ENCODE measurements around the gene FSD2. TPM values are rescaled to one million over a fixed set of nuclear protein-coding genes. Genes with fewer than 3 reads are reported as not detected.

FSD2 gene
- total and polyA plus RNA-seq, 9 of the 15 experiments (the other 6 are each of a cell fraction or from before 2014, with no cell fraction given), result 0.01 to 0.06 TPM; not detected in 7

DNA sequence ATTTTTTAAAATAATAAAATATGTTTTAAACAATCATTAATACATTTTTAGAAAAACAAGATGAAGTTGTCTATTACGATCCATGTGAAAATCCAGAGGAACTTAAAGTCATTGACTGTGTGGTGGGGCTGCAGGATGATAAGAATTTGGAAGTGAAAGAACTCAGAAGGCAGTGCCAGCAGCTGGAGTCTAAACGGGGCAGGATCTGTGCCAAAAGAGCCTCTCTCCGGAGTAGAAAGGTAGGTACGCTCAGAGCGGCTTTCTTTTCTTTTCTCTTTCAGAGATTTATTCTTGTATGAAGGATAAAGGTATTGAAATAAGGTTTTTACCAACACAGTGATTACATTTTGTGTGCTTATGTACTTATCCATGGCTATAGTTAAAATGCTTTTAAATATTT is 17.2 kb upstream of the FSD2 start:
- H3K9me1 ChIP-seq (ENCODE audit: control insufficient read depth, insufficient read depth, low read length), result no peaks in the 10 kb centered on the region
- peaks cover 79% of the 10 kb centered on the region; the same call in 2 of the 3 replicates for H3K36me3 ChIP-seq (ENCODE audit: control insufficient read depth, insufficient read depth, low read length)
- no peak overlapping the region for H3K4me2 ChIP-seq (ENCODE audit: insufficient read depth, low read length)
- no peak overlapping the region for H3K4me3 ChIP-seq
- H3K79me2 ChIP-seq (ENCODE audit: control insufficient read depth, insufficient read depth, low read length), result no peaks in the 10 kb centered on the region
- H2AFZ ChIP-seq (ENCODE audit: low read depth, low read length), result no peak overlapping the region
- POLR2A ChIA-PET, result no interaction called here
- H3K27ac ChIP-seq (ENCODE audit: extremely low read depth, low read depth, low read length), result no peak overlapping the region
- intact Hi-C loops (cut with micrococcal nuclease) (no loop called here), in situ Hi-C loops (cut with MboI) (no loop called here)
- no peak for ATAC-seq
- no peak for DNase-seq (ENCODE audit: extremely low read depth in 1 of 4, low spot score in 3 of 4)
- H4K20me1 ChIP-seq (replicated peaks; ENCODE audit: control insufficient read depth, insufficient read depth, low read length), result no peaks in the 10 kb centered on the region
- no peaks in the 10 kb centered on the region for H3K4me1 ChIP-seq (replicated peaks in 1 of 2; ENCODE audit: control insufficient read depth in 2 of 2, insufficient read depth in 2 of 2, low read length in 2 of 2)
- no peak overlapping the region for H3K9ac ChIP-seq (ENCODE audit: insufficient read depth in 1 of 2, low read depth in 2 of 2, low read length in 2 of 2)
- no peak for FAIRE-seq
- 99% methylated on average over 5 of the region's 5 CpGs for WGBS (ENCODE audit: insufficient coverage, low coverage, missing lambda C conversion rate)
- CTCF ChIA-PET (ENCODE audit: low intra/inter-chr PET ratio), result no interaction called here
- no TSS peak for BruUV-seq (replicated peaks)
- H3K9me3 ChIP-seq (replicated peaks; ENCODE audit: control insufficient read depth, insufficient read depth, low read depth, low read length), result 0 out of 2 replicates have a peak, but pooled peaks cover 2% of the 10 kb centered on the region
- no peaks in the 10 kb centered on the region for H3K27me3 ChIP-seq (ENCODE audit: control insufficient read depth in 2 of 2, insufficient read depth in 2 of 2, low read length in 2 of 2)
- TF ChIP-seq CAMTA2 (CRISPR knock-in tag; conservative IDR thresholded peaks at IDR 0.05), result no peak
- no peak for TF ChIP-seq FOXA3 (CRISPR knock-in tag; conservative IDR thresholded peaks at IDR 0.05 in 1 of 2, IDR thresholded peaks at IDR 0.05 in 1 of 2)
- no peak for TF ChIP-seq NR2C1 (IDR thresholded peaks at IDR 0.05)
- TF ChIP-seq NR2C1 (tag; IDR thresholded peaks at IDR 0.05), result no peak
- no peak for TF ChIP-seq RBFOX2 (IDR thresholded peaks at IDR 0.05; ENCODE audit: low read depth, low read length)
- no peak for TF ChIP-seq ESRRB (CRISPR knock-in tag; IDR thresholded peaks at IDR 0.05; ENCODE audit: borderline replicate concordance)
- TF ChIP-seq, protein P1, sequence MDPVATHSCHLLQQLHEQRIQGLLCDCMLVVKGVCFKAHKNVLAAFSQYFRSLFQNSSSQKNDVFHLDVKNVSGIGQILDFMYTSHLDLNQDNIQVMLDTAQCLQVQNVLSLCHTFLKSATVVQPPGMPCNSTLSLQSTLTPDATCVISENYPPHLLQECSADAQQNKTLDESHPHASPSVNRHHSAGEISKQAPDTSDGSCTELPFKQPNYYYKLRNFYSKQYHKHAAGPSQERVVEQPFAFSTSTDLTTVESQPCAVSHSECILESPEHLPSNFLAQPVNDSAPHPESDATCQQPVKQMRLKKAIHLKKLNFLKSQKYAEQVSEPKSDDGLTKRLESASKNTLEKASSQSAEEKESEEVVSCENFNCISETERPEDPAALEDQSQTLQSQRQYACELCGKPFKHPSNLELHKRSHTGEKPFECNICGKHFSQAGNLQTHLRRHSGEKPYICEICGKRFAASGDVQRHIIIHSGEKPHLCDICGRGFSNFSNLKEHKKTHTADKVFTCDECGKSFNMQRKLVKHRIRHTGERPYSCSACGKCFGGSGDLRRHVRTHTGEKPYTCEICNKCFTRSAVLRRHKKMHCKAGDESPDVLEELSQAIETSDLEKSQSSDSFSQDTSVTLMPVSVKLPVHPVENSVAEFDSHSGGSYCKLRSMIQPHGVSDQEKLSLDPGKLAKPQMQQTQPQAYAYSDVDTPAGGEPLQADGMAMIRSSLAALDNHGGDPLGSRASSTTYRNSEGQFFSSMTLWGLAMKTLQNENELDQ (CRISPR knock-in tag; IDR thresholded peaks at IDR 0.05; ENCODE audit: borderline replicate concordance), result no peak
- TF ChIP-seq TSC22D4 (tag; IDR thresholded peaks at IDR 0.05), result no peak
- TF ChIP-seq AFF4 (CRISPR knock-in tag; IDR thresholded peaks at IDR 0.05), result no peak
- no peak for TF ChIP-seq MLLT1 (IDR thresholded peaks at IDR 0.05)
- no peak for TF ChIP-seq BHLHE40 (IDR thresholded peaks at IDR 0.05; ENCODE audit: low read length)
- no peak for TF ChIP-seq ZNF75A (CRISPR knock-in tag; IDR thresholded peaks at IDR 0.05)
- TF ChIP-seq SIX5 (IDR thresholded peaks at IDR 0.05; ENCODE audit: borderline replicate concordance in 1 of 2, insufficient read depth in 1 of 2, low read depth in 1 of 2, low read length in 2 of 2), result no peak
- no peak for TF ChIP-seq KDM4B (IDR thresholded peaks at IDR 0.05; ENCODE audit: borderline replicate concordance in 2 of 2, low read depth in 1 of 2)
- no peak for TF ChIP-seq PYGO2 (tag; IDR thresholded peaks at IDR 0.05)
- no peak for TF ChIP-seq BRD9 (IDR thresholded peaks at IDR 0.05; ENCODE audit: low read depth, partially characterized antibody)
